OCI-M2 (cell line): Measurements from ENCODE around the gene ABCC2.
"Not testable (repeated sequence)": the region's sequence is repeated elsewhere in the genome, so short reads cannot be mapped to it uniquely, and the experiment has no call there.

Experiments
- DNase-seq: peaks from one replicate; lab custom pipeline; 2025; ENCODE audit not compliant: unreplicated experiment; lab: John Stamatoyannopoulos, UW

Gene ABCC2

GRCh38 chr10:99782447-99783286, at the start of gene ABCC2:
TSS of gene ABCC2 (plus strand) at chr10:99782640. CDS start at chr10:99782845, 205 bp downstream.
- DNase-seq: no peak

GRCh38 chr10:99733366-99733765, 49.1 kb upstream of the ABCC2 start:
- no peak for DNase-seq

- not testable (repeated sequence) for DNase-seq
These were observed 48.3 kb upstream of the ABCC2 start for GRCh38 chr10:99734111-99734510.

GRCh38 chr10:99740260-99740659, 42.2 kb upstream of the ABCC2 start:
- DNase-seq: no peak

GRCh38 chr10:99740933-99741559, 41.4 kb upstream of the ABCC2 start:
- DNase-seq: no peak

GRCh38 chr10:99742254-99742653, 40.2 kb upstream of the ABCC2 start:
- DNase-seq: no peak

GRCh38 chr10:99742701-99743100, 39.7 kb upstream of the ABCC2 start:
- no peak for DNase-seq

GRCh38 chr10:99743841-99744240, 38.6 kb upstream of the ABCC2 start:
- DNase-seq: no peak

GRCh38 chr10:99746166-99746565, 36.3 kb upstream of the ABCC2 start:
- DNase-seq: not testable (repeated sequence)

- no peak for DNase-seq
These were observed 33.5 kb upstream of the ABCC2 start for GRCh38 chr10:99748823-99749451.

- no peak for DNase-seq
These were observed 31.8 kb upstream of the ABCC2 start for GRCh38 chr10:99750641-99751040.

GRCh38 chr10:99754670-99755069, 27.8 kb upstream of the ABCC2 start:
- no peak for DNase-seq

GRCh38 chr10:99756159-99756558, 26.3 kb upstream of the ABCC2 start:
- DNase-seq: no peak

- DNase-seq: no peak
These were observed 24.1 kb upstream of the ABCC2 start for GRCh38 chr10:99758211-99758891.

GRCh38 chr10:99760321-99760720, 22.1 kb upstream of the ABCC2 start:
- no peak for DNase-seq

- DNase-seq: no peak
These were observed 21.1 kb upstream of the ABCC2 start for GRCh38 chr10:99761365-99761764.

- no peak for DNase-seq
These were observed 16.7 kb upstream of the ABCC2 start for GRCh38 chr10:99765672-99766301.

GRCh38 chr10:99766302-99766681, 16.1 kb upstream of the ABCC2 start:
- DNase-seq: no peak

GRCh38 chr10:99767901-99768300, 14.5 kb upstream of the ABCC2 start:
- DNase-seq: no peak

- no peak for DNase-seq
These were observed 13.9 kb upstream of the ABCC2 start for GRCh38 chr10:99768556-99768955.

GRCh38 chr10:99769706-99770105, 12.7 kb upstream of the ABCC2 start:
- DNase-seq: no peak
